ENCODE measurements around the gene ARHGAP26. TPM values are rescaled to one million over a fixed set of nuclear protein-coding genes. Genes with fewer than 3 reads are reported as not detected.

ARHGAP26 gene
- total and polyA plus RNA-seq, 4 donors = 1.8 to 16.7 (median 4.1) TPM

GRCh38 chr5:143054480-143054941 is 284.3 kb downstream of the ARHGAP26 start:
- H3K4me1 ChIP-seq (ENCODE audit: control insufficient read depth in 4 of 4, insufficient read depth in 4 of 4, low read length in 3 of 4) = peaks cover 3 to 20% (median 15%) of the 10 kb centered on the region in 4 donors
- no peak overlapping the region for H3K9ac ChIP-seq (ENCODE audit: low read depth in 1 of 2, low read length in 2 of 2)
- H3K27me3 ChIP-seq (ENCODE audit: control insufficient read depth in 4 of 4, insufficient read depth in 4 of 4, low read length in 3 of 4) = no peaks in the 10 kb centered on the region
- peaks cover 0 to 21% (median 2%) of the 10 kb centered on the region in 4 donors for H3K36me3 ChIP-seq (ENCODE audit: control insufficient read depth in 4 of 4, insufficient read depth in 3 of 4, low read depth in 1 of 4, low read length in 3 of 4)
- DNase-seq (ENCODE audit: low spot score) = no peak
- no peak overlapping the region for H3K27ac ChIP-seq (ENCODE audit: low read depth in 1 of 2, low read length in 2 of 2)
- H3K9me3 ChIP-seq (ENCODE audit: control insufficient read depth in 4 of 4, low read length in 3 of 4) = no peaks in the 10 kb centered on the region
- no peak for TF ChIP-seq RAD21 (IDR thresholded peaks at IDR 0.05)
- TF ChIP-seq REST (IDR thresholded peaks at IDR 0.05) = no peak
- TF ChIP-seq, protein P1, sequence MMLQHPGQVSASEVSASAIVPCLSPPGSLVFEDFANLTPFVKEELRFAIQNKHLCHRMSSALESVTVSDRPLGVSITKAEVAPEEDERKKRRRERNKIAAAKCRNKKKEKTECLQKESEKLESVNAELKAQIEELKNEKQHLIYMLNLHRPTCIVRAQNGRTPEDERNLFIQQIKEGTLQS (IDR thresholded peaks at IDR 0.05) = no peak
- no peak for TF ChIP-seq TAF1 (conservative IDR thresholded peaks at IDR 0.05)
- TF ChIP-seq HNF4A (conservative IDR thresholded peaks at IDR 0.05) = no peak
- TF ChIP-seq FOXA2 (IDR thresholded peaks at IDR 0.05) = no peak
- TF ChIP-seq RXRA (IDR thresholded peaks at IDR 0.05) = no peak
- no peak for TF ChIP-seq EGR1 (IDR thresholded peaks at IDR 0.05; ENCODE audit: low read depth in 2 of 2)
- no peak overlapping the region for H3K4me3 ChIP-seq (ENCODE audit: low read depth in 1 of 3, low read length in 3 of 3)
- 40% methylated on average over 5 of the region's 5 CpGs for WGBS

DNA sequence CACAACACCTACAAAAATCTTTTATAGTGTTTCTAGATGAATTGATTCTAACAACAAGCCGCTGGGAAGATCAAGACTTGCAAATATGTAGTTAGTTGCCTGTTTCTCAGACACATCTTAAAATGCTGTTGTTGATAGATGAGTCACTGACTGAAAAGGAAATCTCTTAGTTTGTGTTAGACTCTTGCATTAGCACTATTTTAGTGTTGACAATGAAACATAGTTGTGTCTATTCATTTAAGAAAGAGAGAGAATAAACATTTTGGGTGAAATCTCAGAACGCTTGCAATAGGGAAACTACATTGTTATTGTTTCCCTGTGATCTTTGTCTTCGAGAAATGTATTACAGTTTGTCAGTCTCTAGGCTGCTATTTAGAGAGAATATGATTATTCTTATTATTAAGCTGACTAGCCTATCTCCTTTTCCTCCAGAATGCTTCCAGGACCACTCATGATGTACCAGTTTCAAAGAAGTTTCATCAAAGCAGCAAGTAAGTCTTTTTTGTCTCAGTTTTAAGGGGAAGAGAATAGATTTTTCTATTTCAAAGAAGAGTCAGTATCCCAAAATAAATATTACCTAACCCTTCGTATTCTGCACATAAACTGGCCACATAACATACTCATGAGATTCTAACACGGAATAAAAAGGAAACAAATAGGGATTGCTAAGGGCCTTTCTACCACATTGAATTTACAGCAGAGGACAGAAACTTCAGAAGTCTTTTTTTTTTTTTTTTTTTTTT is 285.6 kb downstream of the ARHGAP26 start:
- WGBS = 90% methylated on average over 5 of the region's 5 CpGs
- no peak for TF ChIP-seq JUND (IDR thresholded peaks at IDR 0.05)
- TF ChIP-seq HNF4A (conservative IDR thresholded peaks at IDR 0.05) = no peak
- TF ChIP-seq RAD21 (IDR thresholded peaks at IDR 0.05) = no peak
- TF ChIP-seq YY1 (IDR thresholded peaks at IDR 0.05) = no peak
- no peak for TF ChIP-seq EGR1 (IDR thresholded peaks at IDR 0.05; ENCODE audit: low read depth in 2 of 2)
- TF ChIP-seq HNF4G (IDR thresholded peaks at IDR 0.05) = no peak
- TF ChIP-seq REST (IDR thresholded peaks at IDR 0.05) = no peak
- TF ChIP-seq GABPA (IDR thresholded peaks at IDR 0.05 in 1 of 2, conservative IDR thresholded peaks at IDR 0.05 in 1 of 2) = no peak
- no peak for TF ChIP-seq FOXA1 (IDR thresholded peaks at IDR 0.05)
- TF ChIP-seq, protein P2, sequence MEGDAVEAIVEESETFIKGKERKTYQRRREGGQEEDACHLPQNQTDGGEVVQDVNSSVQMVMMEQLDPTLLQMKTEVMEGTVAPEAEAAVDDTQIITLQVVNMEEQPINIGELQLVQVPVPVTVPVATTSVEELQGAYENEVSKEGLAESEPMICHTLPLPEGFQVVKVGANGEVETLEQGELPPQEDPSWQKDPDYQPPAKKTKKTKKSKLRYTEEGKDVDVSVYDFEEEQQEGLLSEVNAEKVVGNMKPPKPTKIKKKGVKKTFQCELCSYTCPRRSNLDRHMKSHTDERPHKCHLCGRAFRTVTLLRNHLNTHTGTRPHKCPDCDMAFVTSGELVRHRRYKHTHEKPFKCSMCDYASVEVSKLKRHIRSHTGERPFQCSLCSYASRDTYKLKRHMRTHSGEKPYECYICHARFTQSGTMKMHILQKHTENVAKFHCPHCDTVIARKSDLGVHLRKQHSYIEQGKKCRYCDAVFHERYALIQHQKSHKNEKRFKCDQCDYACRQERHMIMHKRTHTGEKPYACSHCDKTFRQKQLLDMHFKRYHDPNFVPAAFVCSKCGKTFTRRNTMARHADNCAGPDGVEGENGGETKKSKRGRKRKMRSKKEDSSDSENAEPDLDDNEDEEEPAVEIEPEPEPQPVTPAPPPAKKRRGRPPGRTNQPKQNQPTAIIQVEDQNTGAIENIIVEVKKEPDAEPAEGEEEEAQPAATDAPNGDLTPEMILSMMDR (IDR thresholded peaks at IDR 0.05; ENCODE audit: low read depth, low read length, missing input control) = no peak
- no peak for TF ChIP-seq RXRA (IDR thresholded peaks at IDR 0.05)
- TF ChIP-seq ZBTB33 (IDR thresholded peaks at IDR 0.05) = no peak
- TF ChIP-seq, protein P1 (IDR thresholded peaks at IDR 0.05) = no peak
- no peak for TF ChIP-seq FOXA2 (IDR thresholded peaks at IDR 0.05)
- TF ChIP-seq, protein P3, sequence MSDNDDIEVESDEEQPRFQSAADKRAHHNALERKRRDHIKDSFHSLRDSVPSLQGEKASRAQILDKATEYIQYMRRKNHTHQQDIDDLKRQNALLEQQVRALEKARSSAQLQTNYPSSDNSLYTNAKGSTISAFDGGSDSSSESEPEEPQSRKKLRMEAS (IDR thresholded peaks at IDR 0.05) = no peak
- no peak for TF ChIP-seq SP1 (IDR thresholded peaks at IDR 0.05)
- TF ChIP-seq NR2F2 (IDR thresholded peaks at IDR 0.05) = no peak
- no peak for TF ChIP-seq TAF1 (conservative IDR thresholded peaks at IDR 0.05)
- Histone ChIP-seq H3K9me3 (ENCODE audit: control insufficient read depth in 4 of 4, low read length in 3 of 4) (no peaks in the 10 kb centered on the region), H3K4me3 (ENCODE audit: low read depth in 1 of 3, low read length in 3 of 3) (no peak overlapping the region), H3K27me3 (ENCODE audit: control insufficient read depth in 4 of 4, insufficient read depth in 4 of 4, low read length in 3 of 4) (no peaks in the 10 kb centered on the region), H3K36me3 (ENCODE audit: control insufficient read depth in 4 of 4, insufficient read depth in 3 of 4, low read depth in 1 of 4, low read length in 3 of 4) (peaks cover 0 to 21% (median 2%) of the 10 kb centered on the region in 4 donors), H3K27ac (ENCODE audit: low read depth in 1 of 2, low read length in 2 of 2) (no peak overlapping the region), H3K9ac (ENCODE audit: low read depth in 1 of 2, low read length in 2 of 2) (no peak overlapping the region), H3K4me1 (ENCODE audit: control insufficient read depth in 4 of 4, insufficient read depth in 4 of 4, low read length in 3 of 4) (peaks cover 3 to 20% (median 15%) of the 10 kb centered on the region in 4 donors)
- no peak for DNase-seq (ENCODE audit: low spot score)

Measured in liver (tissue), 9 donors.